GM11168 (cell line): Measurements from ENCODE around the gene PTCH2.
"Not testable (repeated sequence)": the region's sequence is repeated elsewhere in the genome, so short reads cannot be mapped to it uniquely, and the experiment has no call there.

Experiments
- in situ Hi-C: fragments of 300-500 bp; cut with MboI; formaldehyde crosslinking; loops from one replicate; pipeline ENCODE4 v1.12.0; 2022; ENCODE audit warnings: low sequenced_read_pairs; ENCODE audit not compliant: unreplicated experiment

Gene PTCH2

DNA sequence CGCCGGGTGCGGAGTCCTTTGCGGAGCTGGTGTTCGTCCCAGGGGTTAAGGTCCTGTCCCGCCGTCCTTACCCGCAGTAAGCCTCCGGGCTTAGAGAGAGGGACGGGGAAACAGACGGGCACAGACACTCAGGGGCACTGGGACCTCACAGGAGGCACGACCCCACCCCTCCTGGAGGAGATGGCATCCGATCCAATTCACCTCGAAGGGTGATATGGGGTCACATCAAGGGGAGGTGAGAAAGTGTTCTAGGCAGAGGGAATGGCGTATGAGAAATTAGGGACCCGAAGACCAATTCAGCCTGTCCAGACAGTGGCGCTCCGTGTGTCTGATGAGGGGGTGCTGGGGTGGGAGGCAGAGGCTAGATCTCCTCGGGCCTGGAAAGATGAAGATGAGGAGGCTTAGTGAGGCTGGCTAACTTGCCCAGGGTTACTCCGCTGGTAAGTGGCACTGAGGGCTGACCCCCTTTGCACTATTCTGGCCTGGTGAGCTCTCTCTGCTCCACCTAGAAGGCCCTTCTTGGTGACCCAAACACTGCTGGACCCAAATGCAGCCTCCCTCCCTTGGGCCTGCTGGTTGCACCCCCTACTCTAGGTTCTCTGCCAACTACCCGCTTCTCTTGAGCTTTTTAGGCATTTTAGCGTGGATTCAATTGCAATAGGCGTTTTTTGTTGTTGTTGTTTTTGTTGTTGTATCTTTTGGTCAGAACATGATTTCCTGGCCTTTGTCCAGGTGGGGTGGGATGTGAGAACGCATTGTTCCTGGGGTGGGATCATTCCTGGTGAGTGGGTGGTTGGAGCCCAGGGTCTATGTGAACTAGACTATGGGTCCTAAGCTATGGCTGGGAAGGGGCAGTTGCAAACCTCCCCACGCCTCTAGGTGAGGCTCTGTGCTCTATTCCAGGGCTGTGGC is 22.5 kb downstream of the PTCH2 start:
- in situ Hi-C loops: no loop called here

DNA sequence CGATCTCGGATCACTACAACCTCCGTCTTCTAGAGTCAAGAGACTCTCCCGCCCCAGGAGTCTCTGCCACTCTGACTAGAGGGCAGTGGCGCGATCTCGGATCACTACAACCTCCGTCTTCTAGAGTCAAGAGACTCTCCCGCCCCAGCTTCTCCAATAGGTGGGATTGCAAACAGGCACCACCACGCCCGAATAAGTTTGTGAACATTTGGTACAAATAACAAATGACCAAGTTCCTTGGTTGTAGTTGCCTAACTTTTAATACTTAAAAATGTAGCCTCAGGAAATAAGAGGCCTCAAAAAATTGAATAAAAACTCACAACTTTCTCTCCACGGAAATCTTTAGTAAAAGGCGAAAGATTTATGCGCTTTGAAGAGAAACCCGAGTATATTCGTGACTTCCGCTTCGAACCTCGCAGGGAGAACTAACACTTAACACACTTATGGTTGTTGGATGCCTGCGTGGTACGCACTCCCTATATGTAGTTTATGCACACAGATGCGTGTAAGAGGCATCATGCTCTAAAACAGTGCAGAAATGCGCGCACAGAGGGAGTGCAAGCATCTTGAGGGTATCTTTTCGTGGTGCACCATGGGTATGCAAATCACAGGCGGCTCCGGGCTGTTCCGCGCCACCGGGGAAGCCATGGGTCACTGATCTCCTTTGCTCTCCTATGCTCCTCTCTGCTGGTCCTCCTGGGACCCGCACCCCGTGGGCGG is 23.3 kb downstream of the PTCH2 start:
- in situ Hi-C loops: no loop called here

DNA sequence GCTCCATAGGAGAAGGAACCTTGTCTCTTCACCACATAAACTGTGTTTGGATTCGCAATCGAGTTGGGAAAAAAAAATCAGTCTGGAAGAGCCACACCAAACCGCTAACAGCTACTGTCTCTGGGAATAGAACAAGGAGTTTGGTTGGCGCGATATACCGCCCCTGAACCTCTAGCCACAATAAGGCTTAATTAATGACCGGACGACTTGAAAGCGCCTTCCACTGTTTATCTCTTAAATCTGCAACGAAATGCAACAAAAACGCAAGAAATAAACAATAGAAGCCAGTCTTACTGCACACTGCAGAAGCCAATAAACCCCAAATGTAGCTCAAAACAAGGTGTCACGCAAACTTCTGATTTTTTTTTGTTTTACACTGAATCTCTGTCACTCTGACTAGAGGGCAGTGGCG is 23.9 kb downstream of the PTCH2 start:
- in situ Hi-C loops: no loop called here

DNA sequence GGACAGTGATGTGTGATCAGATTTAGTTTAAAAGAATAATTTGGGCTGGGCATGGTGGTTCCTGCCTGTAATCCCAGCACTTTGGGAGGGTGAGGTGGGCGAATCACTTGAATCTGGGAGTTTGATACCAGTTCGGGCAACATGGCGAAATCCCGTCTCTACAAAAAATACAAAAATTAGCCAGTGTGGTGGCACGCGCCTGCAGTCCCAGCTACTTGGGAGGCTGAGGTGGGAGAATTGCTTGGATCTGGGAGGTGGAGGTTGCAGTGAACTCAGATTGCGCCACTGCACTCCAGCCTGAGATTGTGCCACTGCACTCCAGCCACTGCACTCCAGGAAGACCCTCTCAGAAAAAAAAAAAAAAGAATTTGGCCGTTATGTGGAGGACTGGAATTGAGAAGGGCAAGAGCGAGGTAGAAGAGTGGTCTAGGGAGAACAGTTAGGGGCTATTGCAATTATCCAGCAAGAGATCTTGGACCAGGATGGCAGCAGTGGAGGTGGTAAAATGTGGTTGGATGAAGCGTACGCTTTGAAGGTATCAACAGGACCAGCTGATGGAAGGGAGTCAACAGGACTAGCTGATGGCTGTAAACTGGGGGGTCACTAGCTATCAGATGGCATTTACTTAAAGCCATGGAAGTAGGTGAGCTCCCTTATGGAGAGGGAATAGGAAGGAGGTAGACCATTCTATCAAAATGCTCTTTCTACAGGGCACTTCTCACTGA is 25.1 kb downstream of the PTCH2 start:
- in situ Hi-C loops: no loop called here

DNA sequence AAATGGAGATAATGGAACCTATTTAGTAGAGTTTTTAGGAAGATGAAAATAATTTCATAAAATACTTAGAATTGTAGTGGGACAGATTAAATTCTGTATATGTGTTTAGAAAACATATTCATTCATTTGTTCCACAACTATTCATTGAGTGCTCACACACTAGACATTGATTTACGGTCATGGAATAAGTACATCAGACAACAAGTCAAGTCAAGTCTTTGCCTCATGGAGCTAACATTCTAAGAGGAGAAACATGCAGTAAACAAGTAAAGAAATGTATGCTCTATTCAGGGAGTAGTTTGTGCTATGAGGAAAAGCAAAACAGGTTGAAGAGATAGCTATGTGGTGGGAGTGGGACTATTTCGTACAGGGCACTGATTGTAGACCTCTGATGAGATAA is 25.7 kb downstream of the PTCH2 start:
- in situ Hi-C loops: no loop called here

DNA sequence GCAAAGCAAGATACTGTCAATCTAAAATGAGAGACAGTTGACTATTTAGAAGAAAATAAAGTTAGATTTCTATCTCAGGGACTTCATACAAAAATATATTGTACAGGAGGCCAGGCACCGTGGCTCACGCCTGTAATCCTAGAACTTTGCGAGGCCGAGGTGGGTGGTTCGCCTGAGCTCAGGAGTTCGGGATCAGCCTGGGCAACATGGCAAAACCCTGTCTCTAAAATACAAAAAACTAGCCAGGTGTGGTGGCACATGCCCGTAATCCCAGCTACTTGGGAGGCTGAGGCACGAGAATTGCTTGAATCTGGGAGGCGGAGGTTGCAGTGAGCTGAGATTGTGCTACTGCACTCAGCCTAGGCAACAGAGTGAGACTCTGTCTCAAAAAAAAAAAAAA is 27.1 kb downstream of the PTCH2 start:
- in situ Hi-C loops: not testable (repeated sequence)

DNA sequence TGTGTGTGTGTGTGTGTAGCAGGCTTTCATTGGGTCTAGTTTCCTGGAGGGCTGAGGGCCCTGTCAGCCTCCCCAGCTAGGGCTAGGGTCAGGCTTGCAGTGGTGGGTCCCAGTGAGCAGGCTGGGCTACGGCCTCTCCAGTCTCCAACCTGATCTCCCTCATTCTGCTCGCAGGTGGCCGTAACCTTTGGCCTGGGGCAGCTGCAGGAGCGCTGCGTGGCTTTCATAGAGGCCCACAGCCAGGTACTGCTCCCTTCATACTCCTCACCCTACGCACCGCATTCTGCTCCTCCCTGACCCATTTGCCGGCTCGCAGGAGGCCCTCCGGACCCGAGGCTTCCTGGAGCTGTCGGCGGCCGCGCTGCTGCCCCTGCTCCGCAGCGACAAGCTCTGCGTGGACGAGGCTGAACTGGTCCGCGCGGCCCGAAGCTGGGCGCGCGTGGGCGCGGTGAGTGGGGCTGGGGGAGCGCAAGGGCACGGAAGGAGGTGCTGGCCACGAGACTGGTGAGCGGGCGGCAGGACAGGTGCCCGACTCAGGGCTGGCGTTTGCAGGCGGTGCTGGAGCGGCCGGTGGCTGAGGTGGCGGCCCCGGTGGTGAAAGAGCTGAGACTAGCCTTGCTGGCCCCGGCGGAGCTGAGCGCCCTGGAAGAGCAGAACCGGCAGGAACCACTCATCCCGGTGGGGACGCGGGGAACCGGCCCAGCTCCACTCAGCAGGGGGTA is 30.1 kb downstream of the PTCH2 start:
- in situ Hi-C loops: no loop called here

DNA sequence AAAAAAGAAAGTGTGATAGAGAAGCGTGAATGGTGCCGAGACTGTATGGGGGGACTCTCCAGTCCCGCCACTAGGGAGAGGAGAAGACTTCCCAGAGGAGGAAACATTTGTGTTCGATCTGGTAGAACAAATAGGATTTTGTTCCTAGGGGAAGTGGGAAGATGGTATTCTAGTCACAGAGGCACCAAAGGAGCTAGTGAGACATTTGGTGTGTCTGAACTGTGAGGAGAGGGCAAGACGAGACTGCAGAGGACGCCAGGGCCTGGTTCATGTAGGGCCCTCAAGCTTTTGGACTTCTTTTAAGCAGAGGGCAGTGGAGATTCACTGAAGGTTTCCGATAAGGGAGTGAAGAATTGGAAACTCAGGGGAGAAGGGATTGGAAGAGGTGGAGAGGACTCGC is 31.8 kb downstream of the PTCH2 start:
- in situ Hi-C loops: no loop called here

DNA sequence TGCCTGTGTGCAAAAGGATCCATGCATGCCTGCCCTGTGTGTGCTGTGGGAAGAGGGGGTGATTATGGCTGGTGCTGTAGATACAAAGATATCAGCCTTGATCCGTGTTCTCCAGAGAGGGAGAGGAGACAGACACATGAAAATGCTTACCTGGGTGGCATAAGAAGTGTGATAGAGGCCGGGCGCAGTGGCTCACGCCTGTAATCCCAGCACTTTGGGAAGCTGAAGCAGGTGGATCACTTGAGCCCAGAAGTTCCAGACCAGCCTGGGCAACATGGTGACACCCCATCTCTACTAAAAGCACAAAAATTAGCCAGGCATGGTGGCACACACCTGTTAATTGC is 32.3 kb downstream of the PTCH2 start:
- in situ Hi-C loops: not testable (repeated sequence)

DNA sequence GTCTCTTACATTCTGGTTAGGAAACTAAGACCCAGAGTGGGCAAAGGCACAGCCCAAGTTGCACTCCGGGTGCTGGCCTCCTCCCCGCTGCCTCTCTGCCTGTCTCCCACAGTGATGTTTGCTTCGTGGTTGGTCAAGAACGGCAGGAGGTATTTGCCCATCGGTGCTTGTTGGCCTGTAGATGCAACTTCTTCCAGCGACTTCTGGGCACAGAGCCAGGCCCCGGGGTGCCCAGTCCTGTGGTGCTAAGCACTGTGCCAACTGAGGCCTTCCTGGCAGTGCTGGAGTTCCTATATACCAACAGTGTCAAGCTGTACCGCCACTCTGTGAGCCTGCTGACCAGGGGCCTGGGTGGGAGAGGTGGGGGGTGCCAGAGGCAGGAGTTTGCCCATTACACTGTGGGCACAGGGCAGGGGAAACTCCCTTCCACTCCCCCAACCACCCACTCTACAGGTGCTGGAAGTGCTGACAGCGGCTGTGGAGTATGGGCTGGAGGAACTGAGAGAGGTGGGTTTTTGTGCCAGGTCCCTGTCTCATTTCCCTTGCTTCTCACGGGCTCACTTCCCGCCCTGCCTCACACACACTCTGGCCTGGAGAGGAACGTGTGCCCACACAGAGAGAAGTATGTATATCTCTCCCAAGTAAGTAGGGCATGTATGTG is 32.8 kb downstream of the PTCH2 start:
- in situ Hi-C loops: no loop called here

DNA sequence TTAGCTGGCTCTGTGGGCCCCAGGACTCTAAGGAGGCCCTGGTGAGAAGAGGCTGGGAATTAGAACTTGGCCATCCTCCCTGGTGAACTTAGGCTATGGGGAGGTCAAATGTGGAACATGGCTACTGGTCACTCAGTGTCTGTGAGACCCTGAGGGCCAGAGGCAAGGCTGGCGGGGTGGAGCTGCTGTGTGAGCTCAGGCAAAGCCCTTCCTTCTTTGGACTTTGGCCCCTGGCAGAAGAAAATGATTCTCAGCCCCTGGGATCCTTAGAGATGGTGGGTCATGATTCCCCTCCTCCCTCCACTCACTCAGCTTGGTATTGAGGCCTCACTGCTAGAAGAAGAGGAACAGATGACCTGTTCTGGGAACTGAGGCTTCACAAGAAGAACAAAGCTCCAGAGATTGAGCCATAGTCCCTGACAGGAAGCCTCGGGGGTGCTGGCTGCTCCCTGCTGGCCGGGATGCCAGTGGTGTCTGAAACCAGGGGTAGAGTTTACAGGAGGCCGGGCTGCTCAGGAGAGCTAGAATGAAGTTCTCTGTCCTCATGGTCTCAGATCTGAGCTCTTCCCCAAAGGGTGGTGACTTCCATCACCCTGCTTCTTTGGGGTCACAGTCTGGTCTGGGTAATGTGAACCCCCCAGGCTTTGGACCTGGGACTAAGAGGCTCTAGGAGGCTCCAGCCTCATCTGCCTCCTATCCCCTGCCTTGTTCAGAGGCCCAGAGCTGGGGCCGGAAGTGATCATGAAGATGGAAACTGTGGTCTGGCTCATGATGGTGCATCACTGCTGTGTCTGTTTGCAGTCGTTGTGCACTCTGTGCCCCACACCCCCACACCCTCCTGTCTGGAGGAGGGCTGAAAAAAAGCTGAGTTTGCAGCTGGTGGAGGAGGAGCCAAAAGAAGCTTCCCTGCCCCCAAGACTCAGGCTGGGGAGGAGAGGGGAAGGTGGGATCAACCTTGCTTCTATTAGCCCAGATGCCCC is 33.8 kb downstream of the PTCH2 start:
- in situ Hi-C loops: no loop called here

DNA sequence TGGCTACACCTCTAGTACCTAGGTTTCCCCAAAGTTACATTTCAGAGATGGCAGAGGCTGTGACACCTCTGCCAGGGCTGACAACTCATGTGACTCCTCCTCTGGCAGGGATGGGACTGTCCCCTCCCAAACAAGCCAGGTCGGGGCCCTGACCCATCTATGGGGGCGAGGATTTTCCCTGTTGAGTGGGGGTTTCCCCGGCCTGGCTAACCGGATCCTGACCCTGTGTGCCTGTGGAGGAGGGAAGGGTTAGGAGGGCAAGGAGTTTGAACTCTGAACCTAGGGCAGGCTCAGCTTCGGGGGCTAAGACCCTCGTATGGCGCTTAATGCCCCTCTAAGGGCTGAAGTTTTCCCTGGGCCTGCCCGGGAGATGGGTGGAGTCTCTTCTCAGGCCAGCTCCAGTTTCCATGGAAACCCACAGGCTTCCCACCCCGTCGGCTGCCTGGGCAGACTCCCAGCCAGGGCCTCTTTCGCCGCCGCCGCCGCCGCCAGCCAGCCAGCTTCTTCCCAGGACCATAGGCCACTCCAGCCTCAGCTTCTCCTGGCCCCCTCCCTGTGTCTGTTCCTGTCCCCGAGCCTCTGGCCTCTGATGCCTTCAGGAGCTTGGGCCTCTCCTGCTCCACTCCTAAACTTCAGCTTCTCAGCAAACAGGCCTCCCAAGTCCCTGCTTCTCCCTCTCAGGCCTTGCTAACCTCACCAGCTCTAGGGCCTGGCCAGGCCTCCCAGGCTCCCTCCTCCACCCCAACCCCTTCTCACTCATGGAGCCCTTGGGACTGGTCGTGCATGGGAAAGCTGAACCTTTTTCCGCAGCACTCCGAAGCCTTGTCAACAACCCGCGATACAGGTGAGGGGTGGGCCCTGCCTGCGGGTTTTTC is 34.8 kb downstream of the PTCH2 start, which contains the start of gene BTBD19:
BTBD19 (plus strand) TSS at position 461 of the 875 bp plus-strand sequence; CDS start at position 759, 298 bp downstream.
- in situ Hi-C loops: no loop called here

DNA sequence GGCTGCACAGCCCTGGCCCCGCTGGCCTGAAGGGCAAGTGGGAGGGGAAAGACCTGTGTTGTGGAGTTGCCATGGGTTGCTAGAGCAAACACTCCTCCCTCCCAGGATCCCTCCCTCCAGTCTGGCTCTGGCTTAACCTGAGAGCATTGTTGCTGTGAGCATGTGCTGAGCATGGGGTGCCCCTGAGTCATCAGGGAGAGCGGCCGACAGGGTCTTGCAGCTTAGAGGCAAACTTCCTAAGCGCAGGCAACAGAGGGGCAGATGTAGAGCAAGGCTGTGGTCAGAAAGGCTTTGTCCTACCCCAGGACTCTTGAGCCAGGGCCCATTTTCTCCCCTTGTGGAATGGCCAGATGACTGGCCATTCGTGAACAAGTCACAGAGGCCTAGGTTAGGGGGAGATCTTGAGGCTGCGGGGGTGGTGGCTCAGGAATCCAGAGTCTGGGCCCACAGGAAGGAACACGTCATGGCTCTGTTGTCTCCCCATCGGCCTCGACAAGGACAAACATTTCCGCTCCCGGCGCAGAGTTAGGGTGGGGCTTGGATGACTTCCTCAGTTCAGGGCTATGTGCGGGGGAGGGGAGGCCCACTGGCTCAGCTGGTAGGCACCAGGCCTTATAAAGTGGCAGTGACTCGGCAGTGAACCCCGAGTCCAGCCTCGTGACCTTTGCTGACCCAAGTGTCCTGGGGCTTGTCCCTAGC is 35.5 kb downstream of the PTCH2 start:
- in situ Hi-C loops: no loop called here

DNA sequence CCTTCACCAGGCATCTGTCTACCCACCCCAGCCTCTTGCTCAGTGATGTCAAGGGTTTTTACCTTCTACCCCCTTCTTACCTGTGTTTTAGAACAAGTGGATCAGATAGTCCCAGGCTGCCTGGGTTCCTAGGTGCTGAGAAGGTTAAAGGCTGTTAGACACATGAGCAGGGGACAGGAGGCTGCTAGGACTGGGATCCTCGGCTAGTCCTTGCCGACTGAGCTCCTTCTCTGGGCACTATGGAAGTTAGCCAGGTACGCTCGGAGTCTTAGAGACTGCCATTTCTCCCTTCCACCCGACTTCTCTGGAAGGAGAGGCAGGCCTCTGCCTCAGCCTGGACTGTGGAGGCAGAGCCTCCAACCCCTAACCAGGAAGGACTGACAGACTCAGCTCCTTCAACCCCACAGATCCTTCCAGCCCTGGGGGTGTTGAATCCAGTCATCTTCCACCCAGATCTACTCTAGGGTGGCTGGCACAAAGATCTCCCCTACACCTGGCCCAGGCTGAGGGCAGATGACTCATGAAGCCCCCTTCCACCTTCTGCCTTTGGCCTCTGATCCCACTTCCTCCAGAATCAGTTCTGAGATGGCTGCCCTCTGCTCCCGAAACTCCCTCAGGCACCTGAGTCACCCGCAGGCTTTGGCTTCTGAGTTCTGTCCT is 36.2 kb downstream of the PTCH2 start, which contains the start of gene DYNLT4:
DYNLT4 (minus strand) TSS at position 648 of the 660 bp plus-strand sequence. CDS start 683 bp downstream, outside the sequence.
- in situ Hi-C loops: no loop called here

DNA sequence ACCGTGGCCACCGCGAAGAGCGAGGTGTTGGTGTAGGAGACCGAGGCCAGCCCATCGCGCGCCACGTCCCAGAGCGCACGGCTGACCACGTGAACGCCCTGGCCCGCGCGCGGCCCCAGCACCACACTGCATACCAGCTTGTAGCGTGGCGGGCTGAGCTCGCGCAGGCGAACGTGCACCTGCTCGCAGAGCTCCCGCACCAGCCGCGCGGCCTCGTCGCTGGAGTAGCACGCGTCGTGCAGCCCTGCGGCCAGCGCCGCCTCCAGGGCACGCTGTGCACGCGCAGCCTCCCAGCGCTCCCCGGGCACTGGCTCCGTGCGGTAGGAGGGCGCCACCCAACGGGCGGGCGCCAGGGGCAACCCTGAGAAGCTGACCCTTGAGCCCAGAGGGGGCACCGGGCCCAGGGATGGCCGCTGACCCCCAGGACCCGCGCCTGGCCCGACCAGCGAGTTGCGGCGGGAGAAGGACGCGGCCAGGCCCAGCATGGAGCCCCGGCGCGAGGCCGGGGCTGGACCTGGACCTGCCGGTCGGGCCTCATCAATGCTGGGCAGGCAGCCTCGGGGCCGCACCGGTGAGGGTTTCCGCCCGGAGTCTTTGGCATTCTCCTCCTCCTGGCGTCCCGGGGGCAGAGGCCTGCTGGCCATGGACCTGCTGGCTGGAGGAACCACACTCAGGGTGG is 36.9 kb downstream of the PTCH2 start:
- in situ Hi-C loops: no loop called here
